CD4-positive, alpha-beta T cell treated with Interleukin-15 for 1 hour (primary cell): ENCODE results near the gene MMP28.

ENCODE experiments used
- DNase-seq: peaks from one replicate; pipeline ENCODE4 v3.0.0-alpha.2; 2020

The MMP28 gene

DNA sequence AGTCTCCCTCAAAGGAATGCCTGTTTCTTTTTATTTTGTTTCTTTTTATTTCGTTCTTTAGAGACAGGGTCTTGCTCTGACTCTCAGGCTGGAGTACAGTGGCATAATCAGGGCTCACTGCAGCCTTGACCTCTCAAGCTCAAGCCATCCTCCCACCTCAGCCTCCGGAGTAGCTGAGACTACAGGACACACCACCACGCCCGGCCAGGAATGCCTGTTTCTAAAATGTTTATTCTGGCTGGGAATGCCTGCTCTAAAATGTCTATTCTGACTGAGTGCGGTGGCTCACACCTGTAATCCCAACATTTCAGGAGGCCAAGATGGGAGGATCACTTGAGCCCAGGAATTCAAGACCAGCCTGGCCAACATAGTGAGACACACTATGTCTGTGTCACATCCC, 2.5 kb upstream of the MMP28 start:
- DNase-seq = no peak

DNA sequence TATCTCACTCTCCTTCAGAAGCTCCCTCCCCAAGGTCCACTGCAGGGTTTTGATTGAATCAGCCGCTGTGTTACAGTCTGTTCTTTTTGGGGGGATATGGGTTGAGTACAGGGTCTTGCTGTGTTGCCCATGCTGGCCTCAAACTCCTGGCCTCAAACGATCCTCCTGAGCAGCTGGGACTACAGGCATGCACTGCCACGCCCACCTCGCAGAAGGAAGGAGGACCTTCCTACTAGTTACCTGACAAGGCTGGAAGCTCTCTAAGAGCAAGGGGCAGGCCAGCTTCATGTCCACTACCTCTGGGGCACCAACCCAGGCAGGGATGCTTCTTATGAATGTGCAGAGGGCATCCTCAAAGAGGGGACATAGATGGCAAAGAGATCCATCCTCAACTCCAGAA, 1.9 kb upstream of the MMP28 start:
- no peak for DNase-seq

DNA sequence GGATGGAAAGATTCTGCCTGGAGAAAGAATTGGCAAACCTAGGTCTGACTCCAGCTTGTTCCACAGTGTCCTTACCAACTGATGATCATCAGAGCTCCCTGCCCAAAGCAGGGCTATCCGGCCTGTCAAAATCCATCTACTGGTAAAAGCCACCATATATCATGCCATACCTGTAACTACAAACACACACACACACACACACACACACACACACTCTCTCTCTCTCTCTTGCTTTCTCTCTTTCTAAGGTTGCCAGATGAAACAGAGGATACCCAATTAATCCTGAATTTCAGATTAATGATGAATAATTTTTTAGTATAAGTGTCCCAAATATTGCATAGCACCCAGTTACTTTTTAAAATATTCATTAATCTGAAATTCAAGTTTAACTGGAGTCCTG, 1.5 kb upstream of the MMP28 start:
- no peak for DNase-seq

DNA sequence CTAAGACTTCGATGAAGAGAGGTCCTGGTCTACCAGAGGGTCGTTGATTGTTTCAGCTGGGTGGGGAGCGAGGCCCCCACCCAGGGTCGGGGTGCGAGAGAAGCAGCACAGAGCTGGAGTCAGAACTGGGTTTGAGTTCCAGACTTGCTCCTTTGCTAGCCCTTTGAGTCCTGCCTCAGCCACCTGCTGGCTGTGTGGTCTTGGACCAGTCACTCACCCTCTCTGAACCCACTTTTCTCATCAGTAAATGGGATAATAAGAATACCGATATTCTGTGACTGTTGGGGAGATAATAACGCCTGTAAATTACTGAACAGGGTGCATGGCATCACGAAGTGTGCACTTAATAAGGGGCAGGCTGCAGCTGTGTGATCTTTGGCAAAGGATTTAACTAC, 427 bp upstream of the MMP28 start:
- DNase-seq = no peak

DNA sequence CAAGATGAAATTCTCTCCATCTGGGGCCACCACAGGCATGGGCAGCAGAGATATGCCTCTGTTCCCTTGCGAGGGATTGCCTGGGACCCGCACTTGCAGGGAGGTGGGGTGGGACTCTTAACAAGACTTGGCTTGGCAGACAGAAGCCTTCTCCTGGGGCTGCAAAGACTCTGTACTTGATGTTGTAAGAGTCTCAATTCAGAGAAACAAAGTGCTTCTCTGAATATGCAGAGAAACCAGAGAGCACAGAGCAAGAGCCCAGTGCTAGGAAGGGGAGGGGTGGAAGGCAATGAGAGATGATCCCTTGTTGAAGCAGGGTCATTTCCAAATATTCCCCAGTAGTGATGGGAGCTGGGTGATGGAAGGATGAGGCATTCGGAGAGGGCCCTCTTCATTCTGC, 2.2 kb downstream of the MMP28 start:
- DNase-seq = no peak

DNA sequence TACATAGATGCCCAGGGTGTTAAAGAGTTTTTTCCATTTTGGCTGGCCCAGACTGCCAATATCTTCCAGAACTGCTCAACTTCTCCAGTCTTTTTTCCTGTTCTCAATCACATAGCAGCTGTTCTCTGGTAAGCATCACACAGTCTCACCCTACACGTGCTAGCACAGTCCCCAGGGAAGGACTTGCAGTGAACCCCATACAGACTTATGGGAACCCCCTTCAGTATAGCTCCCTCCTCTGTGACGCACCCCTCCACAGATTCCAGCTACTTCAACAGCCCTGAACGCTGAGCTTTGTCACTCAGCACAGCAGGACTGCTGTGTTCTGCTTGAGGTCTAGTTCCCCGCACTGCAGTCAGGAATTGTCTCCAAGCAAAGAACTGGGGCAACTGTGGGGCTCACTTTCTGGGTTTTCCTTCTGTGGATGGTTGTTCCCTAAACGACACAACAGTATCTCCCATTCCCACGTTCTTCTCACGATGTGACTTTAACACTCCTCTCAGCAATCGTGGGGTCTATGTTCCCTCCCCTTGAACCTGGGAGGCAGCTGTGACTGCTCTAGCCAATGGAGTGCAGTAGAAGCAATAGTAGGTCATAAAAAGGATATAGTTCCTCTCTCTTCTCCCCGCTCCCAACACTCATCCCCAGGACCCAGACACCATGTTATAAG, 3.6 kb downstream of the MMP28 start:
- no peak for DNase-seq

DNA sequence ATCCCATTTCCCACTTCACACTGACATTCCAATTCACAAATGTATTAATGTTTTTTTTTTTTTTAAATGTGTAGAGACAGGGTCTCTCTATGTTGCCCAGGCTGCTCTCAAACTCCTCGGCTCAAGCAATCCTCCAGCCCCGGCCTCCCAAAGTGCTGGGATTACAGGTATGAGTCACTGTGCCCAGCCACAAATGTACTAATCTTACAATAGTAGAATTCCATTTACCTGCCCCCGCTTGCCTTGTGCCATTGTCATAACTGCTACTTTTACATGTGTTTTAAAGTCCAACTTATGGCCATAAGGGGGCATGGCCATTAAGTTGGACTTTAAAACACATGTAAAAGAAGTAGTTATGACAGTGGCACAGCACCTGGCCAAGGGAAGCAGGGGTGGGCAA, 4.6 kb downstream of the MMP28 start:
- DNase-seq = no peak

DNA sequence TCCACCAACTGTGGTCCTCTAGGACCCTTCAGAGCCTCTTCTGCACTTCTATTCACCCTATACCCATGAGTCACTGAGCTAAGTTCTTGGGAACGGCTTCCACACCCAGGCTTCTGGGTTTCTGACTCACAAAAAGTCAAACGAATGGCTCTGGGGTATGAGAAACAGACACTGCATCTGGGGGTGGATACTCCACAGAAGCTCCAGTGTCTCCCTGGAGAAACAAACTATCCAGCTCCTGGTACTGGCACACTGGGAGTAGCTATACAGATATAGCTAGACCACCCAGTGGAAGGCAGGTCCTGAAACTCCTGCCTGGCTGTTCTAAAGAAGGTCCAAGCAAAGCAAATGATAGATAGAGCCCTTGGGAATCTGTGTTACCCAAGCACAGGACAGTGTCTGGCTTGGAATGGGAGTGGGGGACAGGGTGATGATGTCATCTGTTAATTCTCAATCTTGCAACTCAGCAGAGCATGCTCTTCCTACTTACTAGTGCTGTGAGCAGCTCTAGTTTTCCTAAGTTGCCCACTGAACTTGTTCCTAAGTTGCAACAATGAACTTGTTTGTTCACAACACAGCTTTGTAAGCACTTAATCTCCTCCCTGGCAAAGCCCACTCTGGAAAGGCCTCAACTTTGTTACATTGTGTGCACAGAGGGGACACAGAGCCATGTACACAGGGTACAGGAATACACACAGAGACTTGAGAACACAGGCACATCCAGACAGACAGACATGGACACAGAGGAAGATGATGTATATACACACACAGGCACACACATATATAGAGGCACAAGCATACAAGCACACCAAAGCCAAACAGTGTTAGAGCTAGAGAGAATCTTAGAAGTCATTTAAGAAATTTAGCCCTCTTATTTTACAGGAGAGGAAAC, 6.7 kb downstream of the MMP28 start:
- DNase-seq = no peak

DNA sequence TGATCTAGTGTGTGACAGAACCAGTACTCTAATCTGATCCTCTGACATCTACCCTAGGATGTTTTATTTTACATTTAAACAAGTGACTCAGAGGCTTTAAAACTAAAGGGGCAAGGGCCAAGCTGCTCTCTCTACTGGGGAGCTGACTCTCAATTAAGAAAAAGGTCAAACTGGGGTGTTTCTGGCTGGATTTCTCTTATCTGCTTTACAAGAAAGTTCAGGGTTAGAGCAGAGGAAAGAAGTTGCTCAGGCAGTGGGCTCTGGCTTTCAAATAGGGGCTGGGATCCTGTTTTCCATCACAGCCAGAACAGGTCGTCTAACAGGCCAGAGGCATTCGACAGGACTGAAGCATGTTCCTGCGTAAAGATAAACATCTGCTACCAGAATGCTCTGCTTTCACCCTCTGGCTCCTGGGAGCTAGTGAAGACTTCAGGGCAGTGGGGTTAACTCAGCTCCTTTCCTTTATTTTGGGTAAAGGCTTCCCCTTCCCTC, 8.5 kb downstream of the MMP28 start:
- DNase-seq = no peak

DNA sequence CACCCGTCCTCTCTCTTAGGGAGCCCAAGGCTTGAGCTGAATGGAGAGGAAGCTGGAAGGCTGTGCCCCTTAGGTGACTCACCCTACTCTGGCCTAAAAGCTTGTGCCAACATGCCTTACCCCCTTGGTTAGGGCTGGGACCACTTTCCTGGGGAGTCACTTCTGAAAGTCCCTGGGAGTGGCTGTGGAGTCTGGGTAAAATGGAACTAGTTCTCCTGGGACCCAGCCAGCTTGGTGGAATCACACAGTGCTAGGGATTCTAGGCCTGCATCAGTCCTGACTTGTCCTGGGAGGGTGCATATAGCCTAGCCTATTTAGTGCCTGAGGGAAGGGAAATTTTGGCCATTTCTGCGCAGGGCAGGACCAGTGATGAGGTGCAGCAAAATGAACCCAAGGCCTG, 10.5 kb downstream of the MMP28 start:
- DNase-seq = no peak

DNA sequence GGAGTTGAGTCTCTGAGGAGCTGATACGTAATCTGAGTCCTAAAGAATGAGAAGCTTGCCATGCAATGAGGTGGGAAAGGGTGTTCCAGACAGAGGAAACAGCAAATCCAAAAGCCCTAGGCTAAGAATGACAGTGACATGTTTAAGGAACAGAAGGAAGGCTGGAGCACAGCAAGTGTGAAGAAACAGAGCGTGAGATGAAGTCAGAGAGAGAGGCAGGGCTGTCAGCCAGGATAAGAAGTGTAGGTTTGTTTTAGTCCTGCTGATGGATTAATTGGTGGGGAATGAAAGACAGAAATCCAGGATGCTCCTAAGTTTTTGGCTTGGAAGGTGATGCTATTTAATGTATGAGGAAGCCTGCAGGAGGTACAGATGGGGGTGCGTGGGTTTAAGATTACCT, 14.5 kb downstream of the MMP28 start:
- DNase-seq = no peak

DNA sequence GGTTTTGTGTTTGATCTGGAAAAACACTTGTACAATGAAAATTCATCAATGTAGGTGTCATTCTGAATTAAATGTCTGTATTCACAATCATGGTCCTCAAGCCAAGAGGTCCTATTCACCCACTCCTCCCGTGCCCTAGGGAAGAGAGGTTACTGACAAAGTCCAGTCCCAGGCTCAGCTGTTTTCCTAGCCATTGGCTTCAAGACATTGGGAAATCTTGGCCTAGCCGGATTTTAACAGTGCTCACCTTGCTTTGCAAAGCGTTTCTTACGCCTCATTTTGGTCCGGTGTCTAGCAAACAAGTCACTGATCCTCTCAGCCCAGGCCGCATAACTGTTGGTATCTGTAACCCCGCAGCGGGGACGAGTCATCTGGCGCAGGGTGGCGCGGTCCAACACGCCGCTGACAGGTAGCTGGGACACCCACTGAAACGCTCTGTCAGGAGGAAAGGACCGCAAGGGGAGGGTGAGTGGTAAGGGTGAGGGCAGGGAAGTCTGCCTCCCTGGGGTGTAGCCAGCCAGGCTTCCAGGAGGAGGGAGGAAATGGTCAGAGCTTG, 16.7 kb downstream of the MMP28 start:
- DNase-seq = no peak

DNA sequence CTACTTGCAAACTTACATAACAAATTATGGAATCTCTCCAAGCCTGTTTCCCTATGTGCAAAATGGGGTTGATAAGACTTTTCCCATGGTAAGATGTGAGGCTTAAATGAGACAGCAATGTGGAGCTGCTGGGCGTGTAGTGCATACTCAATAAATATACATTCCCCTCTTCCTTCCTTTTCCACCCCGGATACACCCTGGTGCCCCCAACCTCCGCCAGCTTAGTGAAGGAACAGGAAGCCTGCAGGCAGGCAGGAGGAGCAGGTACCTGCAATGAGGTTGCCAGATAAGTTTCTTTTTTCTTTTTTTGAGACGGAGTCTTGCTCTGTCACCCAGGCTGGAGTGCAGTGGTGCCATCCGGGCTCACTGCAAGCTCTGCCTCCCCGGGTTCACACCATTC, 19.9 kb downstream of the MMP28 start:
- no peak for DNase-seq

DNA sequence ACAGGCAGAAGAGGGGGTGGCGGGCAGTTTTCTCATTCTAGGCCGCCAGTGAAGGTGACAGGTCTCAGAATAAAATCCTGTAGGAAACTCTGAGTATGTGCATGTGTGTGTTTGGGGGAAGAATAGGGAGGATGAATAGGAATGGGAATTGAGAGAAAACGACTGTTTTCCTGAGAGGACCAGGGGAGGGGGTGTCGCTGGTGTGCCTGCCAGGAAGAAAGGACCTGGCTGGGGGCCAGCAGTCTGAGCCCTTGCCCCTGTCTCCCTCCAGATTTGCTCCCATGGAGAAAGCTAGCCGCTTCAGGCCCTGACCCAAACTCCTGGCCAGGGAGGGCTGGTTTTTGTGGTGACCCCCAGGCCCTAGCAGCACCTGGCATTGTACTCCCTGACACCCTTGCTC, 20.4 kb downstream of the MMP28 start:
- DNase-seq = no peak

DNA sequence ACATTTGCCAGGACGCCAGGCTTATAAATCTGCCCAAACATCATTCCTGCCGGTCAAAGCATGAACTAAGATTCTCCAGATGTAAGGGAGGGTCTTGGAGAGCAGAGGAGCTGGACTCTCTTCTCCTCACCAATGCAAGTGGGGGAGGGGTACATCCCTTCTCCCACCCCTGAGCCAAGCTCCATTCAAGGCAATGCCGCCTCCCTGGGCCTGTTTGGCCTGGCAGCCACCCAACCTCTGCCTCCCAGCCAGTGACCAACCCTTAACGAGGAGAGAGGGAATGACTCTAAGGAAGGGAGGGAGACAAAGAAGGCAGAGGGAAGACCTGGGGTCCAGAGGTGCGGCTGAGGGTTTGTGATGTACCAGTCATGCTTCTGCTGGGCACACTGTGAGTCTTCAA, 20.9 kb downstream of the MMP28 start:
- DNase-seq = no peak

DNA sequence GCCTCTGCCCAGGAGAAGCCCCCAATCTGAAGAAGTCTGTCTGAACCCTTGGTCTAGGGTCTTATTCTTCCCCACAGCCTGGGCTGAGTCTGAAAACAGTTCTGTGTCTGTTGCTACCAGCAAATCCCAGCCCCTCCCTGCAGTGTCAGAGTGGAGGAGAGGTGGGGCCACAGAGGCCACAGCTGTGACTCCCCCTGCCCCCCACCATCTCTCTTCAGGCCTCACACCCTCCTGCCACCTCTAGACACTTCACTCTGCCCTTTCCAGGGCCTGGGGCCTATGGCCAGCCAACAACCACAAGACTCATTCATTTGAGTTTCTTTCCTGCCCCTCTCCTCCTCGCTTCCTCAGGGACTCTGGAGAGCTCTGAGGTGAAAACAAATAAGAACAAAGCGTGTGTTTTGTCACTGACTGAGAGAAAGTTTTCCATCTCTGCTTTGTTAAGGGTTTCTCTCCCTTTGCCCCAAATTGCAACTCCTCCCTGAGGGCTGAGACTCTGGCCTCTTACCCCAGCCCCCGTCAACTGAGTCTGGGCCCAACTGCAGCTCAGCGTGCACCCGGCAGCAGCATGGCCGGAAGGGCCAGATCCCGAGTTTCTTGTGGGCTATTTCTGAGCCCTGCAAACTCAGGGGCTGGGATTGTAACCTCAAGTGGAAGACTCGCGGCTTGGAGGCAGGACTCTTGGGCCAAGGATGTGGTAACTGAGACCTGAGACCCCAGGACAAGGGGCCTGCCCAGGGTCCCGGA, 21.6 kb downstream of the MMP28 start:
- DNase-seq = no peak

DNA sequence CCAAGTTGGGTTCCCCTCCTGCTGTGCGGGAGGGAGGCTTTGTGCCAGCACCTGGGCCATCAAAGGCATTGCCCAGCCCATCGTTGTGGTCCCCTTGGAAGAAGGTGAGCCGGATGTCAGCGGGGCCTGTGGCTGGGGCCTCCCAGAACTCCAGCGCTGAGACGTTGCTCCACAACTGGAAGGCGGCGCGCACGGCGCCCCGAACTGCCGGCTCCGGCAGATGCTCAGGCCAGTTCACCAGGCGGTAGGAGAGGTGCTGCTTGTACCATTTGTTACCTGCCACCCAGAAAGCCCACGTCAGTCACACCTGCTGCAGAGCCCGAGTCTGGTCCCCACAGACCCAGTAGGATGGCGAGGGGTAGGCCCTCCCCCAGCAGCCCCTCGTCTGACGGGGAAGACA, 22.3 kb downstream of the MMP28 start:
- DNase-seq = no peak

DNA sequence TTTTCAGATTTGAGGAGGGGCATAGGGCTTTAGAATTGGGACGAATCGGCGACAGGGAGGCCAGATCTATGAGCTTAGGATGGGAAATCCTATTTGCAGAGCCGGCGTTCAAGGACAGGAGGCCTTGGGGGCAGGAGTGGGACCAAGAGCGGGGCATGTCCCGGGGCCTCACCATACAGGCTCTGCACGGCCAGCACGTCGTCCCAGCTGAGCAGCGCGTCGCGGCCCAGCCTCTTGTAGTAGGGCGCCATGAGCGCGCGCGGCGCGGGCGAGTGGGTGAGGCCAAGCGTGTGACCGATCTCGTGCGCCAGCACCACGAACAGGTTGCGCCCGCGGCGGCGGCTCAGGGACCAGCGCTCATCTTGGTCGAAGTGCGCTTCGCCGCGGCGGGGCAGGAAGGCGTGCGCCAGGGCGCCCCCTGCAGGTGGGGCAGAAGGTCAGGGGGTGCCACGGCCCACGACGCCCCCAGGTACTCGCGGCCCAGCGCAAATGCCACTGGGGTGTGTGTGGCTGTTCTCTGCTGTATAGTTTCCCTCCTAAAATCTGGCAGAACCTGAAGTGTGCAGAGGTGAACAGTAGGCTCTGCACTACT, 25.4 kb downstream of the MMP28 start:
- no peak for DNase-seq

DNA sequence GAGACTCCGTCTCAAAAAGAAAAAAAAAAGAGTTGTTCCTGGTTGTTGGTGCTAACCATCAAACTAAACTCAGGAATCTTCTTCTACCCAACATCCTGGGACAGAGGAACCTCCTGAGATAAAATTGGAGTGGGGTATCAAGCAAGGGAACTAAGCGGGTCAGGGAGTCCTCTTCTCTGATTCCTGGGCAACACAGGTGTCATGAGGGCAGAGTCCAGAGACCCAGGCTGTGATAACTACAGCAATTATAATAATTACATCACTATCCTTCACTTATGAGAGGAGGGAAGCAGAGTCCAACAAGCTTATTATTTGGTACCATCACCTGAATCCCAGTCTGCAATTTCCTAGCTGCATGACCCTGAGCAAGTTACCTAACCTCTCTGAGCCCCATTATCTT, 26.6 kb downstream of the MMP28 start:
- no peak for DNase-seq

DNA sequence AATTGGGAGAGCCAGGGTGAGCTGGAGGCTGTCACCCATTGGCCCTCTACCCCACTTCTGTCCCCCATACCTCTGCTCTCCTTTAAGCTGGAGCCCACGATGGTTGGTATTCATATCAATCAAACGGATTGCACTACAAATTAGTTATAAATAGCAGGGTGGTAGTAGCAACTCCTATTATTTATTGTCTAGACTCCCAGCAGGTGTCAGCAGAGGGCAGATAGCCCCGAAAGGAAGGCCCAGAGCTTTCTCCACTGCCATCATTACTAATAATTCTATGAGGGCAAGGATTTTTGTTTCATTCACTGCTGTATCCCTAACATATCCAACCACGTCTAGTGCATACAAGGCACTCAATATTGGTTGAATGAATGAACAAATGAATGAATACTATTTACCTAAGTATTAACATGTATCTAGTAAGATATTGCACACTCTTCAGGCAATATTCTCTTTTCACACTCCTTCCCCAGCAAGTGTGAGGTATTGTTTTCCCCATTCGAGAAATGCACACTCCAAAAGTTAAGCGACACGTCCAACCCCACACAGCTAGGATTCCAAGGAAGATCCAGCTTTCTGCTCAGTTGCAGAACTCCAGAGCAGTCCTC, 28.4 kb downstream of the MMP28 start:
- no peak for DNase-seq

DNA sequence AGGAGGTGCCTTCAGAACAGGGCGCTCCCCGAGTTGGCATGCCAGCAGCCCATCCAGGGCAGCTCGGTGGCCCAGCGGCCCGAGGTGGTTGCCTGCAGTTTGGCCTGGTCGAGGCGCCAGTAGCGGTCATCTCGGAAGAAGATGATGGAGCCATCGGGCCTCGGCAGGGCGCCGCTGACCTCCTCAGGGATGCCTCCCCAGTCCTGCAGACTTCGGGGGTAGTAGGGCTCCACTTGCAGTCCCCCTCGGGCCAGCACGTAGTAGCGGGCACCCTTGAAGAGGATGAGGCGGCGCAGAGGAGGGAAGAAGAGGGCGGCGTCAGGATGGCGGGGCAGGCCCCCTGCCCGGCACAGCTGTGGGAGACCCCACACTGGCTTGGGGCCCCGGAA, 29.0 kb downstream of the MMP28 start:
- DNase-seq = no peak

DNA sequence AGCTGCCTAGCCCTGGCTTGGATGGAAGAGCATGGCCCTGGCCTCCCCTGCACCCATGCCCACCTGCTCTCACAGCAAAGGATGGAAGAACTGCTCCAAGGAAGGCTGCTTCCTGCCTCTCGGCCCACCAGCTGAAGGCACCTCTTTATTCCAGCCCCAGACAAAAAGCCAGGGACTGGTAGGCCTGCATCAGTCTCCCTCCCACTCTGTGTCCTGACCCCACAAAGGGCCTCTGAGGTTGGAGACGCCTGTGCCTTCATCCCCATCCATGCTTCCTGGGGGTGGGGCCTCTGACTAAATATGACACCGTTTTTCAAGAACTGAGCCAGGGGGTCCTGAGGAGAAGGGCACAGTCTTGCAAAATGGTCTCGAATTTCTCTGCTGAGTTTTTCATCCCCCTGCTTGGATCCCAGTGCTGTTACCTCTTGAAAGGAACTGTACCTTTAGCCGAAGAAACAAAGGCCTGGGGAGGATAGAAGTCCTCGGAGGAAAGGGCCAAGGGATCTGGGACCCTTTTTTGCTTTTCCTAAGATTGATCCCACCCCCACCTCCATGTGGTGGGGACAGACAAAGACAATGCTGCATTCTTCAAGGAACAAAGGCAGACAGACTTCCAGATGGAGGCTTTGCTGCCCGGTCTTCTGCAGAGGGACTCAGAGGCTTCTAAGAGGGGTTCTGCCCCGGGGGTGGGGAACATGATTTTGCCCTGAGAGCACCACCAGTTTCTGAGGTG, 29.5 kb downstream of the MMP28 start:
- DNase-seq = no peak
